Stimulated activated CD4-positive, alpha-beta T cell treated with anti-CD3 and anti-CD28 coated beads, Interleukin-4, amount 100 ng/mL, for 24 hours (primary cell): Measurements from ENCODE around the gene DMRTC2.
A peak's percentile ranks its signal among the peaks of the same experiment; 100 is the strongest.

Experiments used
- DNase-seq: peaks from one replicate; pipeline ENCODE4 v3.0.0-alpha.2; 2020

Gene DMRTC2

GRCh38 chr19:41845001-41845050 is at the start of gene DMRTC2:
DMRTC2 (plus strand) TSS chr19:41845042; CDS start chr19:41847429, 2,387 bp downstream.
- no peak for DNase-seq

- no peak for DNase-seq
Measured at GRCh38 chr19:41796362-41796761, 48.5 kb upstream of the DMRTC2 start, which contains the start of gene CEACAM3. CEACAM3 (plus strand) TSS chr19:41796587; CDS start chr19:41796678, 91 bp downstream.

DNA sequence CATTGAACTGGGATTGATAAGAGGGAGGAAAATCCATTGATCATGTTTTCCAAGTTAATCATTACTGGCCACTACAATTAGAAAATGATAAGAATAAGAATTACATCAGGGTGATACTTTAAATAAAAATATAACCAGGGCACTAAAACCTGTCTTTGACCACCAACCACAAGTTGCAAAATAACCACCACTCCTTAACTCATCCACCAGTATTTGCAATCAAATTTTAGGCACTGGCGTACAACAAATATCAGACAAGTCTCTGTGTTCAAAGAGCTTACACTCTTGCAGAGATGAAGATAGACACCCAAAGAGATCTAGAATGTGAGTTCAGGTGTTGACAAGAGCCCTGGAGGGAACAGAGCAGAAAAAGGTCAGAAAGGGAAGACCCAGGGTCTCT is 47.9 kb upstream of the DMRTC2 start:
- no peak for DNase-seq

DNA sequence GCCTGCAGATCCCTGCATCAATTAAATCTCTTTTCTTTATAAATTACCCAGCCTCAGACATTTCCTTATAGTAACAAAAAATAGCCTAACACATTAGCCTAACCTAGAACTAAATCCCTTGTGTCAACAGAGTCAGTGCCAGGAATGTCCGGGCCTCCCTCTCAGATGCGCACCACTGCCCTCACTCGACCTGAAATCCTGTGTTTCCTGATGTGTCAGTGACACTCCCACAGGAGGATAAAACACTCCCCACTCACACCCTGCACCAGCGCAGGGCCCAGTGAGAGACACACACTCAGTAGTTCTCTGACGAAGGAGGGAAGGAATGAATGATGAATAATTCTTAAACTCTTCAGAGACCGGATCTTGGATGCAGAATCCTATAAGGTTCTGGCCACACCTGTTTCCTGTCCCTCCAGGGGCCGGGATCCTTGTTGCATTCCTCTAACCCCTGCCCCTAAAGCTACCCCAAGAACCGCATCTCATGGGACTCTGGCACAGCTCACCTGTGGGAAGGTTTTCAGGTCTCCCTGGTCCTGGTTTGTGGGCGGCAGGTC is 45.3 kb upstream of the DMRTC2 start:
- no peak for DNase-seq

- no peak for DNase-seq
Measured at GRCh38 chr19:41801031-41801430, 43.8 kb upstream of the DMRTC2 start.

DNA sequence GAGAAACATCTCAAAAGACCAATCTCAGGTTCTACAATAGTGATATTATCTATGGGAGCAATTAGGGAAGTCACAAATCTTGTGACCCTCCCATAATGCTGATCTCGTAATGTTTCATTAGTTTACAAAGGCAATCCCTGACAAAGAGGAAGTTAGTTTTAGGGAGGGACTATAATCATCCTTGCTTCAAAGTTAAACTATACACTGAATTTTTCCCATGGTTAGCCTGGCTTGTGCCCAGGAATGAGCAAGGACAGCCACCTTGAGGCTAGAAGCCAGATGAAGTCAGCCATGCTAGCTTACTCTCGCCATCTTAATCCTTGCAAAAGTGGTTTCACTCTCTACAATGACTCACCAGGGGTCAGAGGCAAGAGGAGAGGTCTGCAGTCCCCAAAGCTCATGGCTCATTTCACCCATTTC is 43.0 kb upstream of the DMRTC2 start:
- DNase-seq, result no peak

- no peak for DNase-seq
Measured at GRCh38 chr19:41802770-41803169, 42.1 kb upstream of the DMRTC2 start.

DNA sequence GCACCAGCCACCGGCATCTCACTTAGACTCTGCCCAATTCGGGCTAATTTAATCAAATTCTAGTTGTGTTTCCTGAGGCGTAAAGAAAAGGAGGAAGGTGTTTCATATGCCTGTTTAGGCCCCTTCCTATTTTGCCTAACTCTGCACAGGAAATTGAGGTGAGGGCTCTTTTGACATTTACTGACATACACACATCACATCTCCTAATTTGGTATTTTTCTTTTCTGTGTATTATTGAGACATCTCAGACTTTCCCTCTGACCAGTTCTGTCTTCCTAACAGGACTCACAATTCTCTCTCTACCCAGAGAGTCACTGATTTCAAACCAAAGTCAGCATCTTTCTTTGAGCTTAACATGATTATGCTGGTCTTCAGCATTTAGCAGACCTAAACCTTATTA is 40.5 kb upstream of the DMRTC2 start:
- DNase-seq, result no peak

DNA sequence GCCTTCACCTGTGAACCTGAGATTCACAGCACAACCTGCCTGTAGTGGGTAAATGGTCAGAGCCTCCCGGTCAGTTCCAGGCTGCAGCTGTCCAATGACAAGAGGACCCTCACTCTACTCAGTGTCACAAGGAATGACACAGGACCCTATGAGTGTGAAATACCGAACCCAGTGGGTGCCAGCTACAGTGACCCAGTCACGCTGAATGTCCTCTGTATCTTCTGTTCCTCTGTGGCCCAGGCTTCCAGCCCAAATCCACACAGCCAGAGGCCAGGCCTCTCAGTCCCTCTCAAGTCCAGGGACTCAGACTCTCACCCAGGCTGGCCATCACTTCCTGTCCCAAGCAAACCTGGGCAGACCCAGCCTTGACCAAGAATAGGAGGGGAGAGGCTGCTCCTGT is 37.7 kb upstream of the DMRTC2 start:
- DNase-seq, result no peak

DNA sequence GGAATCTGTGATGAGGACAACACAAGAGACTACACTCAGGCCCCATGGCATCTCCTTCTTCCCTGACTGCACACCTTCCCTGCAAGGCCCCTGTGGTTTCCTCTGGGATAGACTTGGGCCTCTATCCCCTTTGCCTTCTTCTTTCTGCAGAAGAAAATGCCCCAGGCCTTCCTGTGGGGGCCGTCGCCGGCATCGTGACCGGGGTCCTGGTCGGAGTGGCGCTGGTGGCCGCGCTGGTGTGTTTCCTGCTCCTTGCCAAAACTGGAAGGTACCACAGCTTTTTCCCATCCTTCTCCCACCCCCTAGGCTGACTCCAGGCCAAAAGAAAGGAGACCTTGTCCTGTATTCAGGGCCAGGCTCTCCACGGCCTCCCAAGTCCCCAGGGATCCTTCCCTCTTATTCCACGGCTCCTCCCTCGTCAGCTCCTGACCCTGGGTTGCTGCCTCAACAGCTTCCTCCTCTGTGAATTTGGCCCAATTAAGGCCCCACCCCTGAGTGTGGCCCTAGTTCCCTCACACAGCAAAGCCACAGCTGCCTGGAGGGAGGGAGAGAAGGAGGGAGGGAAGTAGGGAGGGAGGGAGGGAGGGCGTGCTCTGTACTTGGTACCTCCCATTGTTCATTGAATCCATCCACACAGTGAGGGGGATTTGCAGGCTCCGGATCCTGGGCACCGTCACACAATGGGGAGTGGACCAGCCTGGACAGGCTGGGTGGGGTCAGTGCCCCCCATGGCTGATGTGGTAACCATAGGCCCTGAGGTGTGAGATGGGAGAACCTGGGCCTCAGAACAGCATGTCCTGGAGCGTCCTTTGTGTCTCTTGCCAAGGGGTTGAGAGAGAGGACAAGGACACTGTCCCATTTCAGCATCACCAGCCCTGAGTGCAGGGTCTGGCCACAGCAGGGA is 35.9 kb upstream of the DMRTC2 start:
- no peak for DNase-seq

GRCh38 chr19:41810301-41810700 is 34.5 kb upstream of the DMRTC2 start:
- no peak for DNase-seq

DNA sequence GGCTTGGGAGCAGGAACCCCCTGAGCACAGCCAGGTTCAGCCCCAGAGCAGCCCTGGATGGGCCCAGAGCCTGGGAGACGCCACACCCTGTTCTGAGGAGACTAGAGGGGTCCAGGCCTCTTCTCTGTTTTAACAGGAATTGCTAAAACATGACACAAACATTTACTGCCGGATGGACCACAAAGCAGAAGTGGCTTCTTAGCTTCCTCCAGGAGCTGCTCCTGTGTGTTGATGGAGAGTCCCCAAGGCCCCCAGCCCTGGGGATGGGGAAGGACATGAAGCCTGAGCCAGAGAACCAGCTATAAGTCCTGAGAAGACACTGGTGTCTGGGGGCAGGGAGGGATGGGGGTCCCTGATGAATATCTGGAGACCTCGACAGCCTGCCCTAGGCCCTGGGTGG is 33.8 kb upstream of the DMRTC2 start:
- no peak for DNase-seq

GRCh38 chr19:41811981-41812380 is 32.9 kb upstream of the DMRTC2 start:
- no peak for DNase-seq

- no peak for DNase-seq
Measured at GRCh38 chr19:41813911-41814310, 30.9 kb upstream of the DMRTC2 start.

DNA sequence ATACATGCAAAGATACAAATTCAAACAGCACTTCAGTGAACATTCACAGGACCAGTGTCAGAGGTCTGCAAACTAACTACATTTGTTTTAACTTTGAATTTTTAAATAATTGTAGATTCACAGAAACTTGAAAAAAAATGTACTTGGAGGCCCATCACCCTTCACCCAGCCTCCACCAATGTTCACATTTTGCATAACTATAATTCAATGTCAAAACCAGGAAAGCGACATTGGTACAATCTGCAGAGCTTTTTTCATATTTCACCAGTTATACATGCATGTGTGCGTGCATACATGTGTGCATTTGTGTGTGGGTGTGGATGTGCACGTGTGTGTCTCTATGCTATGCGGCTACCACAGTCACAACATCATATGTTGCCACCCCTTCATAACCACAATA is 29.5 kb upstream of the DMRTC2 start:
- no peak for DNase-seq

- no peak for DNase-seq
Measured at GRCh38 chr19:41816761-41817160, 28.1 kb upstream of the DMRTC2 start.

GRCh38 chr19:41821003-41821735 is 23.7 kb upstream of the DMRTC2 start:
- DNase-seq, result peak; percentile 46

DNA sequence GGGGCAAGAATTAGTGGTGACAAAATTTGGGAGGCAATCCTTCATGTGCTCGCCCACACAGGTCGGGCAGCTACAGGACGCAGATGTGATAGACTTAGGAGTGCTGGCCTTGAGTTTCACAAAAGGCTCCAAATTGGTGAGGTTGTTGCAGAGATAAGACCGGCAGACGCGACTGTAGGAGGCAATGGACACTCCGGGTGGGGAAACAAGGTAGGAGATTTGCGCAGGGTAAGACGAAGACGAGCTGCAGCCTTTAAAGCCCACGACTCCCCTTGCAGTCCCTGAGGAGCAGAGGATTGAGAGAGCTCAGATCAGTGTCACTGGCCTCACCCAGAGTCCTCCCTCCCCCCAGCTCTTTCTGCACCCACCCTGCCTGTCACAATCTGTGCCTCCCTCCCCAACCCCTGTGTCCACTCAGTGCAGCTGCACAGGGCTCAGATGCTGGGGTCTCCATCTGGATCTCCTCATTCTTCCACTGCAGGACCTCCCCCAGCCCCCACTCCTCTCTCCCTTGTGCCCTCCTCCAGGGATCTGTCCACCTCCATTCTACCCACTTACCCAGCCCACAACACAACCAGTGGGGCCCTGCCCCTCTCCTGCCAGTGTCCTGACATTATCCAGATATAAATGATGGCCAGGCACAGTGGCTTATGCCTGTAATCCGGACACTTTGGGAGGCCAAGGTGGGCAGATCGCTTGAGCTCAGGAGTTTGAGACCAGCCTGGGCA is 6.7 kb upstream of the DMRTC2 start:
- no peak for DNase-seq

DNA sequence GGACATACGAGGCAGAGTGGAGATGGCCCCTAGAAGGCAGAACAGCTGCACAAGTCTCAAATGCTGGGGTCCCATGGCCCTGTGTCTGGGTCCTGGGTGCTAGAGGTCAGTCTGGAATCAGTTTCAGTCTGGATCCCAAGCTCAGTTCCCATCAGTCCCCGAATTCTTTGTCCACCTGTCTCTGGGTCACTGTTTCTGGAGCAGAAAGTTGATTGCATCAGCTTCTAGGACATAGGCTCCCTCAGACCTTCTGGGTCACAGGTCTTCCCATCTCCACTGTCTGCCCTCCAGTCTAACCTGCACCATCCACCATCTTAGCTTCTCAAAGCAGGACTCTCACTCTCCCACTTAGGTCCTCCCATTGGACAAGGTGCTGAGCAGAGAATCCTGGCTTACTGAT is 5.6 kb upstream of the DMRTC2 start:
- no peak for DNase-seq

- DNase-seq, result no peak
Measured at GRCh38 chr19:41843371-41843770, 1.5 kb upstream of the DMRTC2 start.

- no peak for DNase-seq
Measured at GRCh38 chr19:41844601-41845000, 241 bp upstream of the DMRTC2 start, which contains the start of gene LYPD4. LYPD4 (minus strand) TSS chr19:41844683; CDS start chr19:41839285, 5,398 bp downstream.

- no peak for DNase-seq
Measured at GRCh38 chr19:41845051-41845590, 279 bp downstream of the DMRTC2 start.

- no peak for DNase-seq
Measured at GRCh38 chr19:41847351-41848105, 2.7 kb downstream of the DMRTC2 start.
